Small intestine (tissue), 7 donors: ENCODE results near the gene PARP2. TPM values are rescaled to one million over a fixed set of nuclear protein-coding genes. Genes with fewer than 3 reads are reported as not detected.
"Not testable (repeated sequence)": the region's sequence is repeated elsewhere in the genome, so short reads cannot be mapped to it uniquely, and the experiment has no call there.

Source experiments
- DNase-seq, 2 donors: peaks; one replicate each; pipeline versions ENCODE4 v3.0.0 to v3.0.0-alpha.2; 2013
- FAIRE-seq: peaks from 2 replicates; lab custom pipeline; 2012; peaks lifted over from hg19 to GRCh38; lab: Jason Lieb, UNC
- H3K27ac ChIP-seq, 3 donors: one replicate each; pipeline ENCODE4 v1.5.1; 2013; ENCODE audit warnings: low read length in 2 of 3, mild to moderate bottlenecking in 2 of 3, control low read depth in 1 of 3, inconsistent platforms in 1 of 3, low read depth in 1 of 3, moderate library complexity in 1 of 3
- H3K27me3 ChIP-seq, 3 donors: one replicate each; pipeline ENCODE4 v1.6.1; 2013; ENCODE audit warnings: low read length in 3 of 3, inconsistent platforms in 1 of 3; ENCODE audit not compliant: control insufficient read depth in 3 of 3, insufficient read depth in 3 of 3
- H3K36me3 ChIP-seq, 3 donors: one replicate each; pipeline ENCODE4 v1.6.1; 2013; ENCODE audit warnings: low read length in 3 of 3, inconsistent platforms in 1 of 3, low read depth in 1 of 3, mild to moderate bottlenecking in 1 of 3, moderate library complexity in 1 of 3; ENCODE audit not compliant: control insufficient read depth in 3 of 3, insufficient read depth in 2 of 3
- H3K4me1 ChIP-seq, 3 donors: one replicate each; pipeline ENCODE4 v1.6.1; 2013; ENCODE audit warnings: low read length in 2 of 3, inconsistent platforms in 1 of 3, low read depth in 1 of 3, mild to moderate bottlenecking in 1 of 3, moderate library complexity in 1 of 3; ENCODE audit not compliant: control insufficient read depth in 3 of 3, insufficient read depth in 2 of 3
- H3K4me3 ChIP-seq, 3 donors: one replicate each; pipeline ENCODE4 v1.5.1; 2013; ENCODE audit warnings: low read length in 3 of 3, control low read depth in 1 of 3, inconsistent platforms in 1 of 3, low read depth in 1 of 3, mild to moderate bottlenecking in 1 of 3, moderate library complexity in 1 of 3
- H3K9me3 ChIP-seq, 2 donors: one replicate each; pipeline ENCODE4 v1.6.1; 2013; ENCODE audit warnings: low read depth in 1 of 2, low read length in 1 of 2; ENCODE audit not compliant: control insufficient read depth in 2 of 2, insufficient read depth in 1 of 2
- WGBS, 3 donors: extraction: QIAGEN DNeasy Blood & Tissue Kit; methylation state at CpG; one replicate each; pipeline ENCODE4 v1.1.7; 2013; 5-methylcytosine and 5-hydroxymethylcytosine counted together
- polyA plus RNA-seq, 4 donors: library from polyadenylated mRNA; stranded (reverse) in 3 of 4; unstranded in 1 of 4; fragments of 200-250 nt in 3 of 4; fragments of 120-200 nt in 1 of 4; gene quantifications; one replicate each; pipeline versions ENCODE4 v1.2.1 to v1.2.3, GENCODE V29; 2013
- donor health status: healthy with polysubstance abuse.
- donor health status: control.
- donor health status: control.
- donor health status: Bipolar disorder and iron deficiency.
- donor health status: healthy.

The PARP2 gene
- polyA plus RNA-seq, 4 donors = 9.5 to 26.8 (median 14.2) TPM

DNA sequence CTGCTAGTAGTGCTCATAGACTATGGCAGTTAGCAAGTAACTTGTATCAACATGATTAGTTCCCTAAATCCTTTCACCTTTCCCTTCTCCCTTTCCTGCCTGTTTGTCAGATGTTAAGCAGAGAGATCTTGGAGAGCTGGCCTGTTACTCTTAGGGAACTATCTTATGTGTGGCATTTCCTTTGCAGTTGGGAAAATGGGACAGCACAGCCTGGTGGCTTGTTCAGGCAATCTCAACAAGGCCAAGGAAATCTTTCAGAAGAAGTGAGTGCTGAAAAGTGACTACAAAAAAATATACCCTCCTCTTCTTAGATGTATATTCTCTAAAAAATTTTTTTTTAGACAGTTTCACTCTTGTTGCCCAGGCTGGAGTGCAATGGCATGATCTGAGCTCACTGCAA, 7.4 kb downstream of the PARP2 start:
- H3K4me1 ChIP-seq = no peaks in the 10 kb centered on the region
- H3K9me3 ChIP-seq = no peaks in the 10 kb centered on the region
- H3K36me3 ChIP-seq = peaks cover 6 to 45% (median 20%) of the 10 kb centered on the region in 3 donors
- no peak overlapping the region for H3K27ac ChIP-seq
- no peaks in the 10 kb centered on the region for H3K27me3 ChIP-seq
- DNase-seq (no peak), FAIRE-seq (no peak)
- H3K4me3 ChIP-seq = no peak overlapping the region

DNA sequence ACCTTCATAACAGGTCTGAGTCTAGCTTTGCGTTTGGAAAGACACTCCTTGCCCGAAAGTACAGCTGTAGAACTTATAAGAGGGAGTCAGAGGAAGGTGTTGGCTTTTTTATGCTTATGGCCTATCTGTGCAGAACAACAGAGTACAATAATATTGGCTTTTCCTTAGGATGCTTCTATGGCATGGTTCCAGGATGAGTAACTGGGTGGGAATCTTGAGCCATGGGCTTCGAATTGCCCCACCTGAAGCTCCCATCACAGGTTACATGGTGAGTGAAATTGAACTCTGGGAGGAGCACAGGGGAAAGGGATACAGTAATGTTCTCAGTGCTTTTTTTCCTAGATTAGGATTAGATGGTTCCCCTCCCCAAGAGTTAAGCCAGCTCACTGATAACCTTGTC, 13.0 kb downstream of the PARP2 start:
- Histone ChIP-seq H3K36me3 (peaks cover 12 to 31% (median 13%) of the 10 kb centered on the region in 3 donors), H3K27ac (no peak overlapping the region), H3K4me1 (no peaks in the 10 kb centered on the region), H3K9me3 (no peaks in the 10 kb centered on the region), H3K27me3 (no peaks in the 10 kb centered on the region), H3K4me3 (no peak overlapping the region)
- FAIRE-seq (no peak), DNase-seq (no peak)
- 87 to 97% (median 91%) methylated on average over 3 of the region's 3 CpGs for WGBS, 3 donors

DNA sequence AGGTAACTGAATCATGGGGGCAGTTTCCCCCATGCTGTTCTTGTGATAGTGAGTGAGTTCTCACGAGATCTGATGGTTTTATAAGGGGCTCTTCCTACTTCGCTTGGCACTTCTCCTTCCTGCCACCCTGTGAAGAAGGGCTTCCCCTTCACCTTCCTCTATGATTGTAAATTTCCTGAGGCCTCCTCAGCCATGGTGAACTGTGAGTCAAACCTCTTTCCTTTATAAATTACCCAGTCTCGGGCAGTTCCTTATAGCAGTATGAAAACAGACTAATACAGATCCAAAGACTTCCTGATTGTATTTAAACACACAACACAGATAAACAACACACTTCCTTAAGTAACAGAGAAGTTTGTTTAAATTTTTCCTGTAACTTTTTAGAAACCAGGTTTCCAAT, 15.0 kb downstream of the PARP2 start:
- not testable (repeated sequence) for H3K4me3 ChIP-seq, FAIRE-seq, H3K27ac ChIP-seq, DNase-seq, H3K9me3 ChIP-seq, H3K4me1 ChIP-seq, H3K27me3 ChIP-seq
- WGBS, 3 donors = 50 to 73% (median 63%) methylated on average over 3 of the region's 3 CpGs
- H3K36me3 ChIP-seq = peaks cover 6 to 24% (median 16%) of the 10 kb centered on the region in 3 donors

DNA sequence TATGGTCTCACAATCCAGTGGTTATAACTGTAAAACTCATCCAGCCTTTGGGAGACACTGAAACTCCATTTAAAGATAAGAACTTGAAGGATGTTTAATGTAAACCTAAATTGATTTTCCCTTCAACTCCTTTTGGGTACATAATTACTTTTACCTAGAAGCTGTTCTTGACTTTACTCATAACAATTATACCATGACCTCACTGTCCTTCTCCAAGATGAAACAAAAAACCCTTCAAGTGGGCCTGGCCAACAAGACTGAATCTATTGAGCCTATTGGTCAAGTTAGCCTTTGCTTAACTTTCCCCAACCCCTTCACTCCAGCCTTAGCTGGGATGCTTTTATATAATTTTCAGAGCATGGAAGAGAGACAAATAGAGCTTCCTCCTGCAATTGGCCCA, 22.5 kb downstream of the PARP2 start:
- Histone ChIP-seq H3K9me3 (no peaks in the 10 kb centered on the region), H3K36me3 (peaks cover 11 to 45% (median 43%) of the 10 kb centered on the region in 3 donors), H3K4me1 (no peaks in the 10 kb centered on the region), H3K27me3 (no peaks in the 10 kb centered on the region), H3K4me3 (no peak overlapping the region), H3K27ac (no peak overlapping the region)
- FAIRE-seq (no peak), DNase-seq (no peak)

DNA sequence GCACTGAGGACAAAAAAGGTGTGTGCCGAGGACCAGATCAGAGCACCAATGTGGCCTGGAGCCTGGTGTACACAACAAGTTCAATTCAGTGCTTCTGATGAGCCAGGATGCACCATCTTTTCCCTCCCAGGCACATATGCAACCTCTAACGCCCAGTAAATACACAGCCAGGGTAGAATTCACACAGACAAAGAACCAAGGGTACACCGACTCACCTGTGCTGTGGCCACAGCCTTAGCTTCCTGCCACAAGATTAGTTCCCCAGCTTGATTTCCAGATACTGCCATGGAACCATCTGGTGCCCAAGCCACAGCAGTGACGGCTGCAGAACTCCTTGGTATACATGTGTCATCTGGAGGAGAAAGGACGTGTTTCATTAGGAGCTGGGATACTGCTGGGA, 29.4 kb downstream of the PARP2 start:
- FAIRE-seq (no peak), DNase-seq (no peak)
- Histone ChIP-seq H3K4me1 (peaks cover 0 to 28% (median 3%) of the 10 kb centered on the region in 3 donors), H3K36me3 (peaks cover 23 to 71% (median 55%) of the 10 kb centered on the region in 3 donors), H3K27ac (no peak overlapping the region), H3K4me3 (no peak overlapping the region), H3K9me3 (peaks cover 0 to 4% of the 10 kb centered on the region in 2 donors), H3K27me3 (no peaks in the 10 kb centered on the region)
- WGBS, 3 donors = 78 to 87% (median 80%) methylated on average over 5 of the region's 5 CpGs

DNA sequence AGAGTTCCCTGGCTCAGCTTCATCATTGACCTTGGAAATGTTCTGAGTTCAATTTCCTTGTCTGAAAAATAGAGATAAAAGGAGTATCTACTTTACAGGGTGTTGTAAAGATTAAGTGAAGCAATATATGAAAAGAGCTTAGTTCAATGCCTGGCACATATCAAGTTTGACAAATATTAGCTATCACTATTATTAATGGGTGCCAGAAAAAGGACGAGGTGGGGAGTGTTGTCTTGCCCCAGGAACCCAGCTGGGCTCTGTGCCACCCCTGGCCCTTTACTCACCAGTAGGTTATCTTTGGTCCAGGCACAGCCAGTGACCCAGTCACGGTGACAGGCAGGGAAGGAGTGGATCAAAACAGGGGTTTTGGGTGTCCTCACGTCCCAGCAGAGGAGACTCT, 32.0 kb downstream of the PARP2 start:
- Histone ChIP-seq H3K27me3 (no peaks in the 10 kb centered on the region), H3K9me3 (peaks cover 0 to 4% of the 10 kb centered on the region in 2 donors), H3K4me3 (peak overlapping the region in 1 of 3 donors; percentile 2), H3K4me1 (peaks cover 0 to 40% (median 8%) of the 10 kb centered on the region in 3 donors), H3K27ac (peak overlapping the region; percentile 72 to 96 (median 89)), H3K36me3 (peaks cover 30 to 75% (median 56%) of the 10 kb centered on the region in 3 donors)
- FAIRE-seq (no peak), DNase-seq (peak; percentile 54 to 92)
- WGBS, 3 donors = 15 to 61% (median 41%) methylated on average over 3 of the region's 3 CpGs

DNA sequence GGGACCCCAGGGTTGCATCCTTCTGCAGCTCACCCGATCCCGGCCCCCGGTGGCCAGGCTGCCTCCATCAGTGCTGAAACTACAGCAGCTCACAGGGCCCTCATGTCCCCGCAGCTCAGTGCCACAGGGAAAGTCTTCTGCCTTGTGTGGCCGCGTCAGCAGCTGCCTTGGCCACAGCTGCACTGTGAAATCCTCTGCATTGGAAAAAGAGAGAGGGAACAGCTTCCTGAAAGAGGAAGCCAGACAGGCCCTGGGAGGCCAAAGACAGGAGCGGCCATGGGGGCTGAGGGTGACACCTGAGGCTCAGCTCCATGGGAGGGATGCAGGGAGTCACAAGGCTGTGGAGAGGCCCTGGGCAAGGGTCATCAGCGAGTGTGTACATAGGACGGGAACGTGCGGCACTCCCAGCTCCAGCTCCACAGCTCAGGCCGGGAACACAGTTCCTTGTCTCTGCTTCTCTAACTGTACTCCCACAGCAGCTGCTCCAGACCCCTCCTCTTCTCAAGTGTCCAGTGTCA, 32.7 kb downstream of the PARP2 start:
- Histone ChIP-seq H3K4me3 (peak overlapping the region in 1 of 3 donors; percentile 2), H3K9me3 (peaks cover 0 to 4% of the 10 kb centered on the region in 2 donors), H3K36me3 (peaks cover 32 to 78% (median 51%) of the 10 kb centered on the region in 3 donors), H3K27me3 (no peaks in the 10 kb centered on the region), H3K4me1 (peaks cover 0 to 46% (median 11%) of the 10 kb centered on the region in 3 donors), H3K27ac (peak overlapping the region; percentile 72 to 96 (median 89))
- WGBS, 3 donors = 12 to 68% (median 26%) methylated on average over 12 of the region's 12 CpGs
- peak; percentile 95 to 97 for DNase-seq
- no peak for FAIRE-seq

DNA sequence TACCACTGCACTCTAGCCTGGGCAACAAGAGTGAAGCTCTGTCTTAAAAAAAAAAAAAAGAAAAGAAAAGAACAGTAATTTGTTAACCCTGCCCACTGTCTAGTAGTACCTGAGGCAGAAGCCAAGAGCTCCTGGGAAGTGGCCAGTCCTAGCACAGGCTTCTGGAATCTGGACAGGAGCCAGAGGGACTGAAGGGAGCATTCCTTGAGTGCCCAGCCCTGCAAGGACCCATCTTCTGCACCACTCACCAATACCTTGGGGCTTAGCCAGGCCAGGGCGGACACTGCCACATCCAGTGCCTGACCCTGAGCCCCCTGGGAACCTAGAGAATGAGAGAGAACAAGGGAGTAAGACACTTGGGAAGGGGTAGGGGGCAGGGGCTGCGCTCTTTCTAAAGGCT, 33.7 kb downstream of the PARP2 start:
- FAIRE-seq = no peak
- H3K4me1 ChIP-seq = peaks cover 0 to 56% (median 14%) of the 10 kb centered on the region in 3 donors
- H3K27ac ChIP-seq = peak overlapping the region; percentile 69 to 96 (median 89)
- peak in 1 of 2 donors; percentile 64 for DNase-seq
- H3K4me3 ChIP-seq = no peak overlapping the region
- H3K36me3 ChIP-seq = peaks cover 30 to 88% (median 52%) of the 10 kb centered on the region in 3 donors
- H3K9me3 ChIP-seq = peaks cover 0 to 4% of the 10 kb centered on the region in 2 donors
- H3K27me3 ChIP-seq = no peaks in the 10 kb centered on the region
- WGBS, 3 donors = 97 to 99% (median 97%) methylated on average over 2 of the region's 2 CpGs

DNA sequence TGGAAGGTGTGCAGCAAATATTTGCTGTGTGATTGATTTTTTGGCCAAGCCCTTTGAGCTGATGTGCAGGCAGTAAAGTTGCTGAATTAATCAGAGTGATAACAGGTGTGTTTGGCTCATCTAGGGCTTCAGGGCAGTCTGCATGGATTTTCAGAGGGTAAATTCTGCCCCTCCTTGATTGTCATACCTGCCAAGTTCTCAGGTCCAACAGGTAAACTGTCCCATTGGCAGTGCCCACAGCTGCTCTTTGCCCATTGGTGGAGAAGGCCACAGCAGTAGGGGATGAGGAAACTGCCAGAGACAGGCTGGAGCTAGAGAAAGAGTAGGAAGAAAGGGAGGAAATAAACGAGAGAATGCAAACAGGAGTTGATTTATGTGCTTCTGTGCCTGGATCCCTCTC, 36.3 kb downstream of the PARP2 start:
- Histone ChIP-seq H3K4me1 (peaks cover 0 to 58% (median 14%) of the 10 kb centered on the region in 3 donors), H3K27me3 (no peaks in the 10 kb centered on the region), H3K27ac (peak overlapping the region; percentile 68 to 81 (median 77)), H3K4me3 (no peak overlapping the region), H3K9me3 (peaks cover 0 to 4% of the 10 kb centered on the region in 2 donors), H3K36me3 (peaks cover 36 to 91% (median 55%) of the 10 kb centered on the region in 3 donors)
- FAIRE-seq (no peak), DNase-seq (peak in 1 of 2 donors; percentile 97)
- WGBS, 3 donors = 14 to 34% (median 22%) methylated on average over 1 of the region's 1 CpG
